ENCODE results near the gene BSN.

Gene BSN

DNA sequence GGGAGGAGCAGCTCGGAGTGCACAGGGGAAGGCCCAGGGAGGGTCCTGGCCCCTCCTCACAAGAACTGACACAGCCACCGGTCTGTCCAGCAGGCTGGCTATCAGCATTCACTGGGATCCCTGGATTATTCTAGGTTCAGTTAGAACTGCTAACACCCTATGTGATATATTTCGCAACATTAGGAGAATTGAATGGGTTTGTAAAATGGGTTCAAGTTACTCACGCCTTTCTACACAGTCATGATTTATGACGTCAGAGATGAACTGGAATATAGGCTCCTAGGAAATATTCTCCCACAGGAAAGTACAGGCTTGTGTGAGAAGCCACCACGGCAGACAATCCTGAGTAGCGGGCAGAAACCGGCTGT lies 969 bp upstream of the BSN start:
- TF ChIP-seq NFIC (IDR thresholded peaks at IDR 0.05) (no peak), TEAD4 (IDR thresholded peaks at IDR 0.05) (no peak), CEBPB (IDR thresholded peaks at IDR 0.05) (peak; percentile 87)
- TF ChIP-seq, protein P1, sequence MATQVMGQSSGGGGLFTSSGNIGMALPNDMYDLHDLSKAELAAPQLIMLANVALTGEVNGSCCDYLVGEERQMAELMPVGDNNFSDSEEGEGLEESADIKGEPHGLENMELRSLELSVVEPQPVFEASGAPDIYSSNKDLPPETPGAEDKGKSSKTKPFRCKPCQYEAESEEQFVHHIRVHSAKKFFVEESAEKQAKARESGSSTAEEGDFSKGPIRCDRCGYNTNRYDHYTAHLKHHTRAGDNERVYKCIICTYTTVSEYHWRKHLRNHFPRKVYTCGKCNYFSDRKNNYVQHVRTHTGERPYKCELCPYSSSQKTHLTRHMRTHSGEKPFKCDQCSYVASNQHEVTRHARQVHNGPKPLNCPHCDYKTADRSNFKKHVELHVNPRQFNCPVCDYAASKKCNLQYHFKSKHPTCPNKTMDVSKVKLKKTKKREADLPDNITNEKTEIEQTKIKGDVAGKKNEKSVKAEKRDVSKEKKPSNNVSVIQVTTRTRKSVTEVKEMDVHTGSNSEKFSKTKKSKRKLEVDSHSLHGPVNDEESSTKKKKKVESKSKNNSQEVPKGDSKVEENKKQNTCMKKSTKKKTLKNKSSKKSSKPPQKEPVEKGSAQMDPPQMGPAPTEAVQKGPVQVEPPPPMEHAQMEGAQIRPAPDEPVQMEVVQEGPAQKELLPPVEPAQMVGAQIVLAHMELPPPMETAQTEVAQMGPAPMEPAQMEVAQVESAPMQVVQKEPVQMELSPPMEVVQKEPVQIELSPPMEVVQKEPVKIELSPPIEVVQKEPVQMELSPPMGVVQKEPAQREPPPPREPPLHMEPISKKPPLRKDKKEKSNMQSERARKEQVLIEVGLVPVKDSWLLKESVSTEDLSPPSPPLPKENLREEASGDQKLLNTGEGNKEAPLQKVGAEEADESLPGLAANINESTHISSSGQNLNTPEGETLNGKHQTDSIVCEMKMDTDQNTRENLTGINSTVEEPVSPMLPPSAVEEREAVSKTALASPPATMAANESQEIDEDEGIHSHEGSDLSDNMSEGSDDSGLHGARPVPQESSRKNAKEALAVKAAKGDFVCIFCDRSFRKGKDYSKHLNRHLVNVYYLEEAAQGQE (IDR thresholded peaks at IDR 0.05; ENCODE audit: low read depth) = no peak

DNA sequence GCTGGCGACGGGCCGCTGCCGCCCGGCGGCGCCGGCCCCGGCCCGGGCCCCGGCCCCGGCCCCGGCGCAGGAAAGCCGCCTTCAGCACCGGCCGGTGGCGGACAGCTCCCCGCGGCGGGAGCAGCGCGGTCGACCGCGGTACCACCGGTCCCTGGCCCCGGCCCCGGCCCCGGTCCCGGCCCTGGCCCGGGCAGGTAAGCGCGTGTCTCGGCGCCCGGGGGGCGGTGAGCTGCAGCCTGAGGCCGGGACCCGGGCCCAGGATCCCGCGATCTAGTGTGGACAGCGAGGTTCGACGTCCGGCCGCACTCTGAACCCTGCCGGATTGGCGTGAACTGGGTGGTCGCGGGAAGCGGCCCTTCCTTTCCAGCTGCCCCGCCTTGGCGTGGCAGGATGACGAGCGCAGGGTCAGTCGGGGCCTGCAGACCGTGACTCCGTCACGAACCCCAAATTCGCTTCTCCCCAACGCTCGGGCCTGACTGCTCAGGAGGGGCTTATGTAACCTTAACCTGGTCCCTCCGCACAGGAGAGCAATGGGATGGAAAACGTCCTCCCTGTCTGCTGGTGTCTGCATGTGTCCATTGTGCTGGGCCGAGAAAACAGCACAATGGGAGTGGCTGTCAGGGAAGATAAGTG lies 472 bp downstream of the BSN start:
- TF ChIP-seq TEAD4 (IDR thresholded peaks at IDR 0.05) (no peak), EGR1 (IDR thresholded peaks at IDR 0.05) (no peak), TCF12 (IDR thresholded peaks at IDR 0.05; ENCODE audit: low read depth) (no peak), TAF1 (IDR thresholded peaks at IDR 0.05; ENCODE audit: low read depth) (no peak), FOXM1 (IDR thresholded peaks at IDR 0.05; ENCODE audit: borderline replicate concordance, low read depth) (no peak), CREB1 (IDR thresholded peaks at IDR 0.05; ENCODE audit: low read depth) (no peak), YY1 (IDR thresholded peaks at IDR 0.05; ENCODE audit: low read depth) (no peak), NFIC (IDR thresholded peaks at IDR 0.05) (no peak), EP300 (IDR thresholded peaks at IDR 0.05; ENCODE audit: borderline replicate concordance) (no peak), ZBTB7A (IDR thresholded peaks at IDR 0.05; ENCODE audit: low read depth) (0 out of 2 replicates have a peak, but pooled peaks have one; percentile 5), CEBPB (IDR thresholded peaks at IDR 0.05) (no peak), RAD21 (IDR thresholded peaks at IDR 0.05; ENCODE audit: low read depth) (no peak)
- TF ChIP-seq, protein P2, sequence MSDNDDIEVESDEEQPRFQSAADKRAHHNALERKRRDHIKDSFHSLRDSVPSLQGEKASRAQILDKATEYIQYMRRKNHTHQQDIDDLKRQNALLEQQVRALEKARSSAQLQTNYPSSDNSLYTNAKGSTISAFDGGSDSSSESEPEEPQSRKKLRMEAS (IDR thresholded peaks at IDR 0.05) = 0 out of 2 replicates have a peak, but pooled peaks have one; percentile 36
- TF ChIP-seq, protein P3, sequence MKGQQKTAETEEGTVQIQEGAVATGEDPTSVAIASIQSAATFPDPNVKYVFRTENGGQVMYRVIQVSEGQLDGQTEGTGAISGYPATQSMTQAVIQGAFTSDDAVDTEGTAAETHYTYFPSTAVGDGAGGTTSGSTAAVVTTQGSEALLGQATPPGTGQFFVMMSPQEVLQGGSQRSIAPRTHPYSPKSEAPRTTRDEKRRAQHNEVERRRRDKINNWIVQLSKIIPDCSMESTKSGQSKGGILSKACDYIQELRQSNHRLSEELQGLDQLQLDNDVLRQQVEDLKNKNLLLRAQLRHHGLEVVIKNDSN (IDR thresholded peaks at IDR 0.05) = no peak
- TF ChIP-seq, protein P1 (IDR thresholded peaks at IDR 0.05; ENCODE audit: low read depth) = peak; percentile 86

DNA sequence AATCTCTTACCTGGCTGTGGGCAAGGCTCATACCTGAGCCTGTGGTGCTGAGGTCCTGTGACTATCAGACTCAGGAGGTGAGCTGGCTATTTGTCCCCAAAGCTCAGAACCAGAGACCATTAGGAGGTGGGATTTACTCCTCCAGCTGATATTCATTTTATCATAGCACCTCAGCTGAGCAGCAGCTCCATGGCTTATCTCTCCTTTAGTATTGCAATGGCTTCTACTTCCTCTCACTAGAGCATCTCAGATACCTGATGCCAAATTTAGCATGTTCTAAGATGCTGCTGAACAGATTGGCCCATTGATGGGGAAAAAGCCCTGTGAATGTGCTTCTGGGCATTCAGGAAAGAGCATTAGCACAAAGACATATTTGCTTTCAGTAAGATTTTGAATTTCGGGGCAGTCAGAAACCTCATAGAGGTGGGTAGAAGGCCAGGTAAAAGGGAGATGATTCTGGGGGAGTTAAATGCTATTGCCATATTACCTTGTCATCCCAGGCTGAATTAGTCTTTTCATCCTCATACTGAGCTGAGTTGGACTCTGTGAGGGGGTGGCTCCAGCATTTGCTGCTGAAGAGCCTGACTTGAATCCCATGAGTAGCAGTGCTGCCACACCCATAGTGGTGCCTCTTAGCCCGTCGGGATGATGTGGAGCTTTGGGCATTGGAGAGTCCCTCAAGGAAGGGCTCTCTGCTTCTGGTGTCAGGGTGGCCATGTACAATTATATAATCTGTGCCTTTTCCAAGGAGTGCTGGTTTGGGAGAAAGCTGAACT lies 2.4 kb downstream of the BSN start:
- TF ChIP-seq RAD21 (IDR thresholded peaks at IDR 0.05; ENCODE audit: low read depth) = no peak
- no peak for TF ChIP-seq CEBPB (IDR thresholded peaks at IDR 0.05)
- TF ChIP-seq TCF12 (IDR thresholded peaks at IDR 0.05; ENCODE audit: low read depth) = no peak
- TF ChIP-seq YY1 (IDR thresholded peaks at IDR 0.05; ENCODE audit: low read depth) = no peak
- no peak for TF ChIP-seq NFIC (IDR thresholded peaks at IDR 0.05)
- no peak for TF ChIP-seq EGR1 (IDR thresholded peaks at IDR 0.05)
- TF ChIP-seq FOXM1 (IDR thresholded peaks at IDR 0.05; ENCODE audit: borderline replicate concordance, low read depth) = no peak
- no peak for TF ChIP-seq CREB1 (IDR thresholded peaks at IDR 0.05; ENCODE audit: low read depth)

DNA sequence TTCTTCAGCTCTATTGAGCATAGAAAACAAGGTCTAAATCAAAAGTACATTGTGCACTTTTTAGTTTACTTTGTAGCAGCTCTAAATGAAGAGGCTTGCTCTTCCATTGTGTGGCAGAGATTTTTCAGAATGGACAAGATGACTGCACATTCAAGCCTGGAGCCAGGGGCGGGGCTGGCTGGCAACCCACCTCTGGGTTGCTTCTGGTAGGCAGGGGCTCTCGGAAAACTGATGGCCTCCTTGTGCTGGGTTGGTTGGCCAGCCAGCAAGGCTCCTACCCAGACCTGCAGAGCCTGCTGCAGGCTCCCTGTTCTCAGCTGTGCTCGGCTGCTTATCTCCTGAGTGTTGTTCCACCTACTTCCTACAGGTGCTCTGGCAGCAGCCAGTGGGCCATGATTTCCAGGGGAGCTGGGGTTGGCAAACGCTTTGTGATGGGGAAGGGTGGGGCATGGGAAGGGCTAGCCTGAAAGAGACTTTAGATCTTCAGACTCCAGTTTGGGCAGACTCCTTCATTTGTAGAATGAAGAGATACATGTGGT lies 8.8 kb downstream of the BSN start:
- TF ChIP-seq YY1 (IDR thresholded peaks at IDR 0.05; ENCODE audit: low read depth) (no peak), FOXM1 (IDR thresholded peaks at IDR 0.05; ENCODE audit: borderline replicate concordance, low read depth) (no peak), TAF1 (IDR thresholded peaks at IDR 0.05; ENCODE audit: low read depth) (no peak), NFIC (IDR thresholded peaks at IDR 0.05) (no peak), EGR1 (IDR thresholded peaks at IDR 0.05) (no peak), TCF12 (IDR thresholded peaks at IDR 0.05; ENCODE audit: low read depth) (no peak), ZBTB7A (IDR thresholded peaks at IDR 0.05; ENCODE audit: low read depth) (no peak), RAD21 (IDR thresholded peaks at IDR 0.05; ENCODE audit: low read depth) (no peak)
- TF ChIP-seq, protein P1 (IDR thresholded peaks at IDR 0.05; ENCODE audit: low read depth) = no peak
- TF ChIP-seq, protein P2 (IDR thresholded peaks at IDR 0.05) = no peak
